BE2C (cell line): ENCODE measurements around the gene CD9.
"Not testable (repeated sequence)": the region's sequence is repeated elsewhere in the genome, so short reads cannot be mapped to it uniquely, and the experiment has no call there.

Source experiments
- DNase-seq: peaks from one replicate; pipeline ENCODE4 v3.0.0-alpha.2; 2020
- H3K27me3 ChIP-seq: fragments of 250-450 bp; sonication (Bioruptor Pico); 2 replicates; pipeline ENCODE4 v1.5.1; 2020; ENCODE audit warnings: mild to moderate bottlenecking
- H3K36me3 ChIP-seq: fragments of 250-450 bp; sonication (Bioruptor Pico); 2 replicates; pipeline ENCODE4 v1.5.1; 2020; ENCODE audit warnings: mild to moderate bottlenecking
- H3K4me1 ChIP-seq: fragments of 250-450 bp; sonication (Bioruptor Pico); 2 replicates; pipeline ENCODE4 v1.5.1; 2020
- H3K4me3 ChIP-seq: 2 replicates; pipeline ENCODE4 v1.5.1; 2011; ENCODE audit warnings: low read depth, low read length
- H3K9me3 ChIP-seq: fragments of 250-450 bp; sonication (Bioruptor Pico); 2 replicates; pipeline ENCODE4 v1.5.1; 2020
- CTCF ChIP-seq: IDR thresholded peaks from 2 replicates; pipeline ENCODE4 v1.5.1; 2012; ENCODE audit warnings: mild to moderate bottlenecking, low read depth, low read length

Gene CD9

GRCh38 chr12:6185961-6186827 is 14.0 kb upstream of the CD9 start:
- H3K4me1 ChIP-seq, result peaks cover 12% of the 10 kb centered on the region
- TF ChIP-seq CTCF, result no peak

GRCh38 chr12:6187948-6188793 is 12.0 kb upstream of the CD9 start:
- H3K4me3 ChIP-seq, result no peak overlapping the region
- H3K36me3 ChIP-seq, result no peaks in the 10 kb centered on the region
- TF ChIP-seq CTCF, result 0 out of 2 replicates have a peak, but pooled peaks have one; percentile 2
- no peaks in the 10 kb centered on the region for H3K27me3 ChIP-seq
- no peaks in the 10 kb centered on the region; the same call in 1 of the 2 replicates for H3K9me3 ChIP-seq
- no peak for DNase-seq
- H3K4me1 ChIP-seq, result peaks cover 2% of the 10 kb centered on the region; the same call in 1 of the 2 replicates

More at GRCh38 chr12:6185961-6186827, 14.0 kb upstream of the CD9 start:
- Histone ChIP-seq H3K36me3 (no peaks in the 10 kb centered on the region), H3K27me3 (no peaks in the 10 kb centered on the region), H3K4me3 (no peak overlapping the region), H3K9me3 (no peaks in the 10 kb centered on the region; the same call in 1 of the 2 replicates)
- no peak for DNase-seq

GRCh38 chr12:6189028-6189427 is 11.2 kb upstream of the CD9 start:
- H3K27me3 ChIP-seq, result no peaks in the 10 kb centered on the region
- no peaks in the 10 kb centered on the region for H3K36me3 ChIP-seq
- H3K9me3 ChIP-seq, result no peaks in the 10 kb centered on the region; the same call in 1 of the 2 replicates
- DNase-seq, result no peak
- no peak for TF ChIP-seq CTCF
- no peak overlapping the region for H3K4me3 ChIP-seq
- peaks cover 11% of the 10 kb centered on the region for H3K4me1 ChIP-seq

- H3K4me1 ChIP-seq, result peaks cover 14% of the 10 kb centered on the region
- H3K9me3 ChIP-seq, H3K27me3 ChIP-seq, H3K36me3 ChIP-seq, DNase-seq, H3K4me3 ChIP-seq: not testable (repeated sequence)
Measured at GRCh38 chr12:6189952-6190598, 10.1 kb upstream of the CD9 start.

- H3K4me3 ChIP-seq, DNase-seq, H3K9me3 ChIP-seq, H3K36me3 ChIP-seq, H3K27me3 ChIP-seq: not testable (repeated sequence)
- peaks cover 14% of the 10 kb centered on the region for H3K4me1 ChIP-seq
Measured at GRCh38 chr12:6190767-6191530, 9.3 kb upstream of the CD9 start.

- Histone ChIP-seq H3K4me1 (peaks cover 14% of the 10 kb centered on the region), H3K4me3 (no peak overlapping the region), H3K9me3 (no peaks in the 10 kb centered on the region; the same call in 1 of the 2 replicates), H3K36me3 (no peaks in the 10 kb centered on the region), H3K27me3 (no peaks in the 10 kb centered on the region)
- no peak for TF ChIP-seq CTCF
- DNase-seq, result no peak
Measured at GRCh38 chr12:6192604-6193380, 7.4 kb upstream of the CD9 start.
